HG03432 (cell line): ENCODE measurements around the gene SCN4A.
"Not testable (repeated sequence)": the region's sequence is repeated elsewhere in the genome, so short reads cannot be mapped to it uniquely, and the experiment has no call there.

Source experiments
- ATAC-seq: cut with Tn5 transposase; IDR thresholded peaks from one replicate; pipeline ENCODE4 v1.9.1; 2021; ENCODE audit warnings: mild to moderate bottlenecking, moderate library complexity; ENCODE audit not compliant: unreplicated experiment

SCN4A gene

DNA sequence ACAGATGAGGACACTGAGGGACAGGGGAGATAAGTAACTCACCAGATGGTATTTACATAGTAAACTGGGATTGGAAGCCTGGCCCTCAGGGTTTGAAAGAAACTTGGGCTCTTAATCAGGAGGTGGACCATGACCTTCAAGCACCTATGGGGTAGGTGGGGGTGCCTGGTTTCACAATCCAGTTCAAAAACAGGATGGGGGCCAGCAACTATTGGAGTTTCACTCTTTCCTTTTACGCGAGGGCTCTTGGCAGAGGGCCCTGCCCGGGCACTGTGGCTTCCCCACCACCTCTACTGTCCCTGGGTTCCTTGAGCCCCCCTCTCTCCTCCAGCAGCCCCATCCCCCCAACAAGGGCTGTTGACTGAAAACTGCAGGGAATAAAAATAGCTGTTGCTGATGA is 14.1 kb upstream of the SCN4A start:
- ATAC-seq = no peak

DNA sequence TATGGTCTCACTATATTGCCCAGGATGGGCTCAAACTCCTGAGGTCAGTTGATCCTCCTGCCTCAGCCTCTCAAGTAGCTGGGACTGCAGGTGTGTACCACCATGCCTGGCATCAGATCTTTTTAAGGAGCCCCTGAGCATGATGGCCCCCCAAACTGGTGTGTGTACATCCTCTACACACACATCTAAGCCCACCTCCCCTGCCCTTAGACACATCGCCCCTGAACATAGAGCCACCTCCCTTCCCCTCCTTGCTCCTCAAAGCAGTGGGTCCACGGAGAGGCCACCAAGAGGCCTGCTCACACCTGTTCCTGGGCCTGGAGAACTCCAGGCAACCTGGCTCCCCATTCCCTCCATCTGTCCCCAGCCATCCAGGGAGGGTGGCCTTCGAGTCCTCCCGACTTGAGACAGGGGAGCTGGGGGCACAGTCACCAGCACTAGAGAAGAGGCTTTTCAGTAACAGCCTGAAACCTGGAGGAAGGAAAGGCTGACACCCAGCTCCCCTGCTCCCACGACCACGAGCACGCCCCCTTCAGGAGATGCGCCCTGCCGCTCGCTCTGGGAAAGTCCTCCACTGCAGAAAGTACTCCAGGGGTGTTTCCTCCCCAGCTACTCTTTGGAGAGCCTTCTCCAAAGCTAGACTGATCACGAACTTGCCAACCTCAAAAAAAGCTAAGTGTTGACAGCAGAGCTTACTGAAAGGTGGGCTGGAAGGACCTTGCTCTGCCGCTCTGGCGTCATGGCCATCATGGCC is 12.8 kb upstream of the SCN4A start:
- no peak for ATAC-seq

DNA sequence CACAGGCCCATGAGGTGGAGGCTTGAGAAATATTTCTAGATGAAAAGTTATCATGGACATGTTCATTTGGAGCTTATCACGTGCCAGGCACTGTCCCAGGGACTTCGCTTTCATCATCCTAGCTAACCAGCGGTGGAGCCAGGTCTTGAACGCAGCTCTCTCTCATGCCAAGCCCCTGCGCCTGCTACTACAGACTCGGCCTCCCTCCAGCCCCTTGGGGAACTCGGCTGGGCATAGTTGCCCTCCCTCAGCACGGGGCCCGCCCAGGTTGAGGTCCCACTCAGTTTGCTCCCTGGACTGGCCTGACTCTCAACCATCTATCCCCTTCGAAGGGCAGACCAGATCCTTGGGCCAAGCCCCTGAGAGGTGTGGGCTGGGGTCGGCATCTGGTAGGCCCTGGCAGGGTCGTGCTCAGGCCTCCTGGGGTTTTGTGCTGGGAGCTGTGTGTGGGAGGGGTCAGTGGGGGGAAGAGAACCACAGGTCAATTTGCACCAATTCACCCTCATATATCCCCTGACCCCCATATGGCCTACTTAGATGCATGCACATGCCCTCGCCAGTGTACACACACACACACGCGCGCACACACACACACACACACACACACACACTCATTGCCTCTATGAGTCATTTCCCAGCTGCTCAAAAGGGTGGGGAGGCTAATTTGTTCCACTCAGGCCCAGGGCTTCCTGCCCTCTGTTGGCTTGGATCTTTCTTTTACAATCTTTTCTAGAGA is 12.1 kb upstream of the SCN4A start:
- no peak for ATAC-seq

DNA sequence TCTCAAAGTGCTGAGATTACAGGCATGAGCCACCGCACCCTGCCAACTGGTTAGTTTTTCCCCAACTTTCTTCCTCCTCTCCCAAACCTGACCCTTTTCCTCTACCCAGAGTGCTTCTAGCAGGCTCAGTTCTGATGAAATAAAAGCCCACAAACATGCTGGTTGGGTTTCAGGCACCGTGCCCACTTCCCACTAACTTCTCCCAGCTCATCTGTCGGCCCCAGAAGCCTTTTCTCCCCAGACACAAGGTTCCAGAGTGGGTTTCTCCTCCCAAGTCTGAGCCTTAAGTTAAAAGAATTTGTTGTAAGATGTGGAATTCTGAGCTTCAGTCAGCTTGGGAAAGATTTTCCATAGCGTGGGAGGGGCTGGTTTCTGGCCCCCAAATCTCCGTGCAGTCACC is 11.5 kb upstream of the SCN4A start:
- ATAC-seq = no peak

DNA sequence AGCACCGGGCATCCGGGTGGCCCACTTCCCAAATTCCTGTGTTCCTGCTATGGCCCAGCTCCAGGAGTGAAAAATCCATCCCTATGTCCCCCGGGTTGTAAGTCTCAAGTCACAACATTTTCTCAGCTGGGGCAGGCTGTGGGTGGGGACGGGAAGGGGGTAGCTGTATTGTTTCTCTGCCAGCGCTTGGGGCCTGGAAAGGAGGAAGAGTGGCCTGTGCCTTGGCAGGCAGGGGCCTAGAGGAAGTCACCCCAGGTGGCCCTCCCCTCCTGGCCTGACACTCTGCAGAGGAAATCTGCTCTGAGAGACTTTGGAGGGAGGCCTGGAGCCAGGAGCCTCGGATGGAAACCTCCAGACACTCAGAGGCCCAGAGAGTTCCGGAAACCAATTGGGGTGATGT is 10.6 kb upstream of the SCN4A start:
- ATAC-seq = no peak

DNA sequence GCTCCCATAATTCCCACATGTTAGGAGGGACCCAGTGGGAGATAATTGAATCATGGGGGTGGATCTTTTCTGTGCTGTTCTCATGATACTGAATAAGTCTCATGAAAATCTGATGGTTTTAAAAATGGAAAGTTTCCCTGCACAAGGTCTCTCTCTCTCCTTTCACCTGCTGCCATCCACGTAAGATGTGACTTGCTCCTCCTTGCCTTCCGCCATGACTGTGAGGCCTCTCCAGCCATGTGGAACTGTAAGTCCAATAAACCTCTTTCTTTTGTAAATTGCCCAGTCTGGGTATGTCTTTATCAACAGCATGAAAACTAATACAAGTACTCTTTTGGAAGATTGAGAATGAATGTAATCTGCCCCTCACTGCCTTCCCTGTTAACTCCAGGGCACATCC is 9.9 kb upstream of the SCN4A start:
- ATAC-seq = not testable (repeated sequence)

DNA sequence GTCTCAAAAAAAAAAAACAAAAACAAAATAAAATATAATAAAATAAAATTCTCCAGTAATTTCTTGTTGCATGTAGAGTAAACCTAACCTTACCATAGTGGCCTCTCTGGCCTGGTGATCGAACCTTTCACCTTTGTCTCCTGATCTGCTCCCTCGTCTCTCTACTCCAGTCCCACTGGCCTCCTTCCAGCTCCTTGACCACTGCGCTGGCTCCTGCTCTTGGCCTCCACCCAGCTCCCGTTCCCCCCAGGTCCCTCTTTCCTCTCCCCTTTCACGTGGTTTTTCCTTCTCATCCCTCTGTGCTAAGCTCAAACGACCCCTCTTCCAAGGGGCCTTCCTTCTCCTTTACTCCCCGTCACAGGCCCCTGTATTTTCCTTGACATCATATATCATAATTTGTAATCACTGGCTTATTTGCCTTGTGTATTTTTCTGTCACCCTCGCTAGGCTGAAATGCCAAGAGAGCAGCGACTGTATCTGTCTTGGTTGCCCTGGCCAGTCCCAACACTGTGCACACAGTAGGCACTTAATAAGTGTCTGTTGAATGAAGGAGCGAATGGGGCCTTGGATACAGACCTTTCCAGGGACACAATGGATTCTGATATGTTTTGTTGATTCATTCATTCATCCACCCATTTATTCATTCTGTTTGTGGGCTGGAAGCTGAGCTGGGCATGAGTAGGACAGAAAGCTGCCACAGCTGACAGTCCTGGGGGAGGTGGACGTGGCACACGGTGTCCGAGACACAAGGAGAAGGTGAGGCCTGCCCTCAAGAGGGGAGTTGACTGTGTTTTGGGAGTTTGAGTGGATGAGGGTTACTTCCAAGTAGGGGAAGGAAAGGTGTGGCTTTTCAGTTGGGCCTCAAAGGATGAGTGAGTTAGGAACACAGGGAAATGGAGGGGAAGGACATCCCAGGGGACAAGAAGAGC is 5.8 kb upstream of the SCN4A start:
- no peak for ATAC-seq

DNA sequence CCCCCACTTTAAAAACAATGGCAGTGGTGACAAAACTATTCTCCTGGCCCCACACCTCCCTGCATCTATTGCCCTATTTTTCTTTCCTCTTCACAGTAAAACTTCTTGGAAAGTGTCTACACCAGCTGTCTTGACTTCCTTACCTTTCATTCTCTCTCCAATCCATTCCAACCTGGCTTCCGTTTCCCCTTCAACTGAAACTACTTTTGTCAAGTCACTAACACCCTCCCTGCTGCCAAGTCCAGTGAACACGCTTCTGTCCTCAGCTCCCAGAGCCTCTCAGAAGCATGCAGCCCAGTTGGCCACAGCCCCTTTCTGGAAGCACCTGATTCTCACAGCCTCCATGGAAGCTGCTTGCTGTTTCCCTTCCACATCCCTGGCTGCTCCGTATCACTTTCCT is 4.0 kb upstream of the SCN4A start:
- no peak for ATAC-seq

DNA sequence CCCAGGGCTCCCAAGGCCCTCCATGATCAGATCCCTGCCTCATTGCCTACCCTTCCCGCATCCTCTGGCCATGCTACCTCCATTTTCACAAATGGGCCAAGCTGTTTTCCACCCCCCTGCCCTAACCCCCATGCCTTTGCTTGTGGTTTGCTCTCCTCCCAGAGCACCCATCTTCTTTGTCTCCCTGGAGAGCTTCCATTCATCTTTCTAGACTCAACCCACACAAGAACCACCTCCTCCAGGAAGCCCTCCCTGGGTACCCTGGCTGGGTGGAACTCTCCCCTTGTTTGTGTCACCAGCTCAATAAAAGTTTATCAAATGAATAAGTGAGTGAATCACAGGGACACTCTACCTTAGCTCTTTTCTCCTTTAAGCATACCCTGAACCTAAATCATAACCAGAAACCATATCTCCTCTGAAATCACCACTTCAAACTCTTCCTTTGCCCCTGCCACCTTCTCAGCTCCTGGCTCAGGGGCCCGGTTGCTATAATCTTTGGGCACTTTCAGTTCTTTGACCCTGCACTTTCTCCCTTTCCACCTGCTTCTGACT is 2.9 kb upstream of the SCN4A start:
- no peak for ATAC-seq

DNA sequence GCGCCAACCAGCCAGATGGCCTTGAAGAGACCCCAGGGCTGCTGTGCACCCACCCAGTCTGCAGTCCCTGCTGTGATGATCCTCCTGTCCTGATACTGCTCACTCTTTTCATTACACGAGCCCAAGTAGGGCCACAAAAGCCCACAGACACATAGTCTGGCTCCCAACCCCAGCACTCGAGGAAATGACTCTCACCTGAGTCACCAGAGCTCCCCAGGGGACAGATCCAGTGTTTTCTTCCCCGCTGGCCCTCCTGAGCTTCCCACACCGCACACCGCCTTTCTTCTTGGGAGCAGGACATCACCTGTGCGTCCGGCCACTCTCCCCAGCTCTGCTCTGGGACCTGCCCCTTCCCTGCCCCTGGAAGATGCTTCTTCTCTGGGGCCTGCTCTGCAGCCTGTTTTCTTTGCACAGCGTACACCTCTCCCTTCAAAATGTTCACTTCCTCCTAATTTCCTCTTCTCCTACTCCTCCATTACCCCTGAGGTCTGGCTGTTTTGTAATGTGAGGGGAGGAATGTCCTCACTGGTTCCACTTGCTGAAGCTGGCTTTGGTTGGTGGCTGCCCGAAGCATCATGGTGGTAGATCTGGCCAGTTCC is 2.0 kb upstream of the SCN4A start:
- no peak for ATAC-seq

DNA sequence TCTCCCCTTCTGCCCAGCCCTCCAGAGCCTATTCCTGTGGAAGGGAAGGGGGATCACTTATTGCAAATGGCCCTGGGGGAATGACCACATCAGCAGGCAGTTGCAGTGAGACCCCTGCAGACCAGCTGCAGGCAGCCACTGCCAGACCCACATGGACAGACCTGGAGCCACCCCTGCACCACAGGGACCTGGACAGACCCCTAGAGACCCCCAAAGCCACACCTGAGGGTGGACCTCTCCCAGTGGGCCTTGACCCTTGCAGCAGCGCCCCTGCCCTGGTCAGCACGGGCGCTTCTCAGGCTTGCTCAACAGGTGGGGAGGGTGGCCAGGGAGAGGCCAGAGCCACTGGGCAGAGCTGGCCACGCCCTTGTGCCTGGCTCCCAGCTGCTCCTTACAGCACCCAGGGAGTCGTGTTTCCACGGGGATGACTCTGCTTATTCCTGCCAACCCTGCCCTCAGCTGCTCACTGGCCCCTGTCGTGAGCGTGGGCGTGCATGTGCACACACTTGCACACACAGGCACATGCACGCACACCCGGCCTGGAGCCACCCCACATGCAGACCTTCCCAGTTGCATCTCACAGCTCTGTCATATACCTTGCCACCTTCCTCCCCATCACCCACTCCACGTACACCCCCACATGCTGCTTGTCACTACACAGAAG is 1.3 kb upstream of the SCN4A start:
- no peak for ATAC-seq

DNA sequence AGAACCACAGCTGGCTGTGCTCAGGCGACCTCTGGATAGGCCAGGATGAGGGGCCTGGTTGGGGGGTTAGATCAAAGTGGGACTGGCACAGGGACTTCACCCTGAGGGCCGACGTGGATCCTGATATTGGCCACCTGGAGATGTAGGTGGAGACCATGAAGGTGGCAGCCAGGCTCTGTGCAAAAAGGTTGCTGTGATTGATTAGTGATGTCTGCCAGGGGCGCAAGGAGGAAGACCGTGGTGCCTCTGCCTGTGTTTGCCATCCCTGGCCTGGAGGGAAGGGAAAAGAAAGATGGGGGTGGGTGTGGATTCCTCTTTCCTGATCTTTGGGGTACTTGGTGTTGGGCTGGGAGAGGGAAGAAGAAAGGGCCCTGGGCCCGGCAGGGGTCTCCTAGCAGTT is 529 bp upstream of the SCN4A start:
- ATAC-seq = no peak

DNA sequence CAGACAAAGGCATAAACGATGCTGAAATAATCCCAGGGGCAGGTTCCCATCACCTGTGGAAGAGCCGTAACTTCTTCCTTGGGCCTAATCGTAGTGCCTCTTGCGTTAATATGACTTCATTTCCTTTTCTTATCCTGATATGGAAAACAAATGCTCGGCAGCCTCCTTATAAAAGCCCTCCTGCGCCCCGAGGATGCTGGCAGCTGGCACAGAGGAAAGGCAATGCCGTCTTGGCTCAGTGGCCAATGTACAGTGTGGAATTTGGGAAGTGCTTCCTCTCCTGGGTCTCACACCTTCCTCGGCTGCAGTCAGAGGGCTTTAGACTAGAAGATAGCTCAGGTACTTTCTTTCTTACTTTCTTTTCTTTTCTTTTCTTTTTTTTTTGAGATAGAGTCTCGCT is 3.4 kb downstream of the SCN4A start:
- no peak for ATAC-seq

DNA sequence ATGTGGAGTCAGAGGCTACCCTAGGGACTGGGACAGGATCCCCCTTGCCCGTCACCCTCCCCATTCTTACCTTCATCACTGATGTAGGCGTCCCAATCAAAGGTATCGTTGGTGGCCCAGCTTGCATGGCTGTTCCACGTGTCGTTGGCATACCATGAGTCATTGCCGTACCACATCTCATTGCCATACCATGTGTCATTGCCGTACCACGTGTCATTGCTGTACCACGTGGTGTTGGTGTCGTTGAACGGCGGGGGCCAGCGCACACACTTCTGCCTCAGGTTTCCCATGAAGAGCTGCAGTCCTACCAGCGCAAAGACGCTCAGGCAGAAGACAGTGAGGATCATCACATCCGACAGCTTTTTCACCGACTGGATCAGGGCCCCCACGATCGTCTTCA is 4.8 kb downstream of the SCN4A start:
- ATAC-seq = no peak

DNA sequence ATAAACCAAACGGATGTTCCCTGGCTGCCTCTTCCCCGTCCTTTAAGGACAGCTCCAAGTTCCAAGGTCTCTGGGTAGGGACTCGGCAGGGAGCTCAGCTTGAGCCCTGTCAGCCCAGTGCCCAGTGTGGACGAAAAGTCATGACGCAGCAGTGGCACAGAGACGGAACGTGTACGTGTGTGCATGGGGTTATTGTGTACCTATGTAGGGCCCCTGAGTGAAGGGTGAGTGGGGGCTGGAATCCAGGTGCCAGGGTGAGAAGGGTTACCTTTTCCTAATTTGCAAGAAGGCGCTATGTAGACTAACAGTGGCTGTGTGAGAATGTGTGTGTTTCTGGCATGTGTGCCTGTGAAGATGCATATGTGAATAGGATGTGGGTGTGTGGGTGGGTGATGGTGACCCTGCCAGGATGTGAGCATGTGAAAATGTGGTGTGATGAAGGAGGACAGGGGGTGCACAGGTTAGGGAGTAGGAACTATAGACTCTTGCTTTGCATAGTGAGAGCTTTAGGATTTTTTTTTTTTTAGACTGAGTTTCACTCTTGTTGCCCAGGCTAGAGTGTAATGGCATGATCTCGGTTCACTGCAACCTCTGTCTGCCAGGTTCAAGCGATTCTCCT is 6.0 kb downstream of the SCN4A start:
- peak; percentile 59 for ATAC-seq

DNA sequence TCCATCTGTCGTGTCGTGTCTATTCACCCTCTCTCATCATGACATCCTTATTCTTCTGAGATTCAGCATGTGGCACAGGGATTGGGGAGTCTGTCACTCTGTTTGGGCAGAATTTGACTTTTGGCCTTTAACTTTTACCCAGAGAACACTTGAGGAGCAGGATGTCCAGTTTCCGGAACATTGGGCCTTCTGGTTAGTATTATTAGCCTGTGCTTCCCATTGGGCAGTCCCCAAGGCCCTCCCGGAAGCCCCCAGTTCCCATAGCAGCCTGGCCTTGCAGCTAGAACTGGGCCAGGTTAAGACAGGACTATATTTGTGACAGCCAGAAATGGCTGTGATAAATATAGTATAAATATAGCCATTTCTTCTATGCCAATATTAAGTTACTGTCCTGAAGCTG is 9.6 kb downstream of the SCN4A start:
- no peak for ATAC-seq

DNA sequence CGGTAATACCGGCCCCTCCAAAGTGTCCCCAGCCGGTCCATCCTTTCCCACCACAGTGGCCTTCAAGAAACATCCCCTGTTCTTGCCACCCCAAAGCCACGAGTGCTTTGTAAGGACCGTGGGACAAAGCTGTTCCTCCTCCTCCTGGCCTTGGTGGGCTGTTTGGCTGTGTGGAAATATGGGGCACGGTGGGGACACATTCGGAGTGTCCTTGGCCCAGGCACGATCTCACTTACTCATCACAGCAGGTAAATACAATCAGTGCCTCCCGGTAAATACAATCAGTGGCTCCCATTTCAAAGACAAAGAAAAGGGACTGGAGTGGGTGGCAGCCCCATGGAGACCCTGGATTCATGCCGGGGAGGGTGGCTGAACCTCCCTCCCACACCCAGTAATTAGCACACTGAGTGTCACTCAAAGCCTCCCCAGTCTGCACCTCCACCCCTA is 10.4 kb downstream of the SCN4A start:
- no peak for ATAC-seq

DNA sequence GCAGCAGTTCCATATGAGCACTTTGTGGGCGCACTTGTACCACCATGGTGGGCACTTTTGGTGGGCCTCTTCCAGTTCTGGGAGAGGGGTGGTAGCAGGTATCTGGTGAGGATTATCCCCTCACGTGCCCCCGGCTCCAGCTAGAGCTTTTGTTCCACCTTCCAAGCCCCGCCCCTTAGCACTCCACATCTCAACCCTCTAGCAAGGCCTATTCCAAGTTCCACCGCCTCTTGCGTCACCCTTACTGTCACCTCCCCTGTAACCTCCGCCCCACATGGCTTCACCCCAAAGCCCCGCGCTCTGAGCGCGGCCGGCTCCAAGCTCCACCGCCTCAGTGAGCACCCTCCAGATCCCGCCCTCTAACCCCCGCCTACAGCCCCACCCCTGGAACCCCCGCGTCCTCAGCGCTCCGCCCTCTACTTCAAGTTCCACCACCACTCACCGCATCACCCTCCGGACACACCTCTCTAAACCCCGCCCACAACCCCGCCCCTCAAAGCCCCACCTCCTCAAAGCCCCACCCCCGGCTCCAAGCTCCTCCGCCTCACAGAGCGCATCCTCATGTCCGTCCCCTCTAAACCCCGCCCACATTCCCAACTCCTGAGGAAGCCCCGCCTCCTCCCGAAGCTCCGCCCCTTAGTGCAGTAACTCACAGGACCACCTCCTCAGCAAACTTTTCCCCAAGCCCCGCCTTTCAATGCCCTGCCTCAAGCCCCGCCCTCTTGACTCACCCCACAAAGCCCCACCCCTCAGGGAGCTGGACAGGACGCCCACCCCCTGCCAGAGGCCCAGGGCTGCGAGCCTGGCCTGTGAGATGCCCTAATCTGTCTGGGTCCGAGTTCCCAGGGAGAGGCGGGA is 11.1 kb downstream of the SCN4A start:
- ATAC-seq = no peak

DNA sequence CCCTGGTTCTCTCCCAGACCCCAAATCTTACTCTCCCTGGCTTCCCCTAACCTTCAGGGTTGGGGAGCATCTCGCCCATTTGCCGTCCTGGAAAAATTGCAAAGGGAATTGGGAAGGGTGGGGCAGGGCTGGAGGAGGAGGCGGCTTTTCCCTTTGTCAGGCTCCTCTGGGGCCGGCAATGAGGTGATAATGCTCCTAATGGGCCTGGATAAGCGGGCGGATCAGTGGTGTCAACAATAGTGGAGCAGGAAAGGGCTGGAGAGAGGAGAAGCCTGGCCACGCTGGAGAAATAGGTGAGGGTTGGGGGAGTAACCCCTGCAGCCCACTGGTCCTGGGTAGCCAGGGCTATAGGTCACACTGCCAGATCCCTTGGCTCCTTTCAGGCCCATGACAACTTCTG is 12.3 kb downstream of the SCN4A start:
- no peak for ATAC-seq
